ENCODE results near the gene TMEM132C.

GRCh38 chr12:128356547-128356946 is 89.6 kb downstream of the TMEM132C start:
- TF ChIP-seq CTCF (IDR thresholded peaks at IDR 0.05), result no peak
- no peak for TF ChIP-seq POLR2A (IDR thresholded peaks at IDR 0.05)

Data from right lobe of liver (tissue), 4 donors.